K562 (cell line): Measurements from ENCODE around the gene RYR3. TPM values are rescaled to one million over a fixed set of nuclear protein-coding genes. Genes with fewer than 3 reads are reported as not detected.

Source experiments
- ATAC-seq: fragments of 200-7000 bp; cut with Tn5 transposase; 3 replicates; pipeline ENCODE4 v1.9.1; 2020; ENCODE audit warnings: moderate library complexity
- BruUV-seq: library from RNA; stranded (reverse); fragments of 400-500 nt; replicated peaks from 2 replicates; lab custom pipeline; 2021; lab: Mats Ljungman, UMichigan
- CTCF ChIA-PET: fragments of 300-600 bp; formaldehyde crosslinking; extraction: SDS; loops from one replicate; lab custom pipeline; 2021; ENCODE audit warnings: low intra/inter-chr PET ratio; lab: Yijun Ruan, JAX
- POLR2A ChIA-PET: fragments of 300-600, 350-650 bp; sonication (Branson Sonifier 250); formaldehyde crosslinking; extraction: SDS; loops from one replicate; lab custom pipeline; 2021; ENCODE audit warnings: antibody characterized with exemption, inconsistent platforms; lab: Yijun Ruan, JAX
- DNase-seq, 4 experiments: peaks; one replicate each; pipeline versions ENCODE4 v3.0.0 to v3.0.0-alpha.2; 2011 to 2018; ENCODE audit warnings: low spot score in 3 of 4, mixed read lengths in 3 of 4; ENCODE audit errors: extremely low read depth in 1 of 4
- FAIRE-seq: peaks from 2 replicates; lab custom pipeline; 2011; peaks lifted over from hg19 to GRCh38; lab: Jason Lieb, UNC
- H2AFZ ChIP-seq: 2 replicates; pipeline ENCODE4 v1.6.0; 2011; ENCODE audit warnings: low read depth, low read length, control low read depth, inconsistent platforms
- H3K27ac ChIP-seq: fragments of 200-600 bp; 3 replicates; pipeline ENCODE4 v1.8.0; 2011; ENCODE audit warnings: low read depth, mild to moderate bottlenecking, control low read depth, inconsistent platforms, low read length, moderate library complexity, mixed read lengths; ENCODE audit errors: extremely low read depth
- H3K27me3 ChIP-seq, 2 experiments: fragments of 300-600 bp in 1 of 2; 2 replicates in 1 of 2; 3 replicates in 1 of 2; pipeline versions ENCODE4 v1.6.0 to v1.8.0; 2011; ENCODE audit warnings: inconsistent platforms in 2 of 2, low read length in 2 of 2, mild to moderate bottlenecking in 1 of 2, mixed read lengths in 1 of 2, moderate library complexity in 1 of 2; ENCODE audit not compliant: control insufficient read depth in 2 of 2, insufficient read depth in 2 of 2
- H3K36me3 ChIP-seq: fragments of 300-600 bp; 3 replicates; pipeline ENCODE4 v1.8.0; 2011; ENCODE audit warnings: mild to moderate bottlenecking, low read length, inconsistent platforms; ENCODE audit not compliant: control insufficient read depth, insufficient read depth
- H3K4me1 ChIP-seq, 2 experiments: fragments of 200-600 bp in 1 of 2; replicated peaks in 1 of 2; 2 replicates in 1 of 2; 3 replicates in 1 of 2; pipeline versions ENCODE4 v1.5.1 to v1.8.0; 2011; ENCODE audit warnings: inconsistent platforms in 2 of 2, low read length in 2 of 2, mild to moderate bottlenecking in 1 of 2, mixed read lengths in 1 of 2, moderate library complexity in 1 of 2; ENCODE audit not compliant: control insufficient read depth in 2 of 2, insufficient read depth in 2 of 2
- H3K4me2 ChIP-seq: 2 replicates; pipeline ENCODE4 v1.6.1; 2011; ENCODE audit warnings: low read length, control low read depth, inconsistent platforms, mixed read lengths; ENCODE audit not compliant: insufficient read depth
- H3K4me3 ChIP-seq: fragments of 200-600 bp; sonication (generic), shearing (Covaris generic); 2 replicates; pipeline ENCODE4 v1.5.1; 2016; ENCODE audit warnings: control low read depth, inconsistent platforms
- H3K79me2 ChIP-seq: fragments of 200-600 bp; 3 replicates; pipeline ENCODE4 v1.8.0; 2011; ENCODE audit warnings: low read length, inconsistent platforms; ENCODE audit not compliant: control insufficient read depth, insufficient read depth
- H3K9ac ChIP-seq, 2 experiments: 2 replicates each; pipeline versions ENCODE4 v1.6.0 to v1.6.1; 2011; ENCODE audit warnings: low read depth in 2 of 2, low read length in 2 of 2, control low read depth in 1 of 2, inconsistent platforms in 1 of 2, mild to moderate bottlenecking in 1 of 2, mixed read lengths in 1 of 2; ENCODE audit not compliant: insufficient read depth in 1 of 2
- H3K9me1 ChIP-seq: one replicate; pipeline ENCODE4 v1.6.0; 2011; ENCODE audit warnings: inconsistent platforms, mild to moderate bottlenecking, low read length, moderate library complexity; ENCODE audit not compliant: control insufficient read depth, insufficient read depth
- H3K9me3 ChIP-seq: replicated peaks from 2 replicates; pipeline ENCODE4 v1.5.1; 2011; ENCODE audit warnings: low read depth, low read length, inconsistent platforms; ENCODE audit not compliant: control insufficient read depth, insufficient read depth
- H4K20me1 ChIP-seq: replicated peaks from 2 replicates; pipeline ENCODE4 v1.6.1; 2011; ENCODE audit warnings: low read length, inconsistent platforms, mixed read lengths; ENCODE audit not compliant: control insufficient read depth, insufficient read depth
- BCL6 ChIP-seq: fragments of 250-450 bp; sonication (Bioruptor Pico); IDR thresholded peaks from 2 replicates; pipeline ENCODE4 v1.4.0; 2020
- E2F4 ChIP-seq: sonication (generic); formaldehyde crosslinking; IDR thresholded peaks from 2 replicates; pipeline ENCODE4 v1.8.0; 2022; ENCODE audit warnings: mild to moderate bottlenecking, low read depth, missing genetic modification reagents
- FOXA3 ChIP-seq, 2 experiments: fragments of 450-650 bp in 1 of 2; sonication (generic) in 1 of 2; formaldehyde crosslinking; IDR thresholded peaks in 1 of 2; conservative IDR thresholded peaks in 1 of 2; 2 replicates each; pipeline versions ENCODE4 v1.4.0 to v1.8.0; 2020 to 2022; ENCODE audit warnings: mild to moderate bottlenecking in 2 of 2, missing genetic modification reagents in 1 of 2
- MAFG ChIP-seq: fragments of 450-650 bp; conservative IDR thresholded peaks from 2 replicates; pipeline ENCODE4 v1.6.1; 2016; ENCODE audit warnings: missing genetic modification characterization, missing compliant biosample characterization
- MAFK ChIP-seq: IDR thresholded peaks from 2 replicates; pipeline ENCODE4 v1.6.1; 2011; ENCODE audit warnings: low read length, improper control_type of control experiment
- PHB2 ChIP-seq: fragments of 450-650 bp; IDR thresholded peaks from 2 replicates; pipeline ENCODE4 v1.6.1; 2017; ENCODE audit warnings: low read depth
- RUNX1 ChIP-seq: sonication (generic); IDR thresholded peaks from 2 replicates; pipeline ENCODE4 v1.6.1; 2016; ENCODE audit warnings: antibody characterized with exemption, low read depth
- SMAD2 ChIP-seq: fragments of 150-350 bp; IDR thresholded peaks from 2 replicates; pipeline ENCODE4 v1.6.1; 2014; ENCODE audit warnings: low read depth, mild to moderate bottlenecking, low read length
- TCF7 ChIP-seq: sonication (generic); IDR thresholded peaks from 2 replicates; pipeline ENCODE4 v1.6.1; 2016; ENCODE audit warnings: antibody characterized with exemption, borderline replicate concordance
- ZNF232 ChIP-seq: sonication (generic); formaldehyde crosslinking; IDR thresholded peaks from 2 replicates; pipeline ENCODE4 v1.8.0; 2022; ENCODE audit warnings: mild to moderate bottlenecking, missing genetic modification reagents
- ZNF696 ChIP-seq: fragments of 250-450 bp; sonication (Bioruptor Pico); conservative IDR thresholded peaks from 2 replicates; pipeline ENCODE4 v1.4.0; 2020; ENCODE audit warnings: mild to moderate bottlenecking, moderate library complexity
- WGBS: fragments of 100-300 bp; shearing (Covaris generic); methylation state at CpG from one replicate; pipeline ENCODE4 v1.1.6; 2016; ENCODE audit warnings: low coverage, mixed read lengths; ENCODE audit not compliant: insufficient coverage; ENCODE audit errors: missing lambda C conversion rate; 5-methylcytosine and 5-hydroxymethylcytosine counted together
- in situ Hi-C: fragments of 300-500 bp; cut with MboI; formaldehyde crosslinking; loops from 4 replicates; pipeline ENCODE4 v1.15.0; 2018; ENCODE audit warnings: inconsistent platforms, mixed read lengths
- intact Hi-C: fragments of 100-400 bp; cut with micrococcal nuclease; formaldehyde crosslinking; loops from 2 replicates; pipeline ENCODE4 v1.14.2; 2022
- polyA plus RNA-seq, 8 experiments: library from polyadenylated mRNA; depleted of rRNA in 4 of 8; stranded (reverse) in 5 of 8; unstranded in 3 of 8; fragments of >200 nt; fragmentation: Nextera tagmentation in 2 of 8; fragmentation: Illumina TruSeq in 1 of 8; extraction: Ambion mirVana in 2 of 8; extraction: Trizol in 1 of 8; gene quantifications; 2 replicates each; pipeline versions ENCODE4 v1.2.1 to v1.2.3, GENCODE V29; 2011 to 2014; ENCODE audit warnings: inconsistent platforms in 1 of 8, missing spikeins in 1 of 8
- total RNA-seq, 7 experiments: library from RNA; depleted of rRNA in 6 of 7; stranded (reverse); fragments of >200 nt in 6 of 7; fragmentation: Illumina TruSeq in 2 of 7; extraction: Trizol in 2 of 7; gene quantifications; 2 replicates each; pipeline versions ENCODE4 v1.2.1 to v1.2.3, GENCODE V29; 2011 to 2021; ENCODE audit warnings: low replicate concordance in 1 of 7

The RYR3 gene
- total and polyA plus RNA-seq, 9 of the 15 experiments (the other 6 are each of a cell fraction or from before 2014, with no cell fraction given) = 0.04 TPM; not detected in 8

GRCh38 chr15:33693166-33693800, 382.5 kb downstream of the RYR3 start:
- no TSS peak for BruUV-seq
- H3K27ac ChIP-seq = no peak overlapping the region
- no peak for ATAC-seq
- no peak overlapping the region for H3K9ac ChIP-seq
- CTCF ChIA-PET = no interaction called here
- FAIRE-seq = no peak
- 0% methylated on average over 12 of the region's 12 CpGs for WGBS
- TF ChIP-seq E2F4 (CRISPR knock-in tag) (no peak), ZNF232 (CRISPR knock-in tag) (no peak), FOXA3 (CRISPR knock-in tag; conservative IDR thresholded peaks at IDR 0.05 in 1 of 2, IDR thresholded peaks at IDR 0.05 in 1 of 2) (no peak), MAFG (tag) (no peak), PHB2 (no peak), TCF7 (no peak), ZNF696 (no peak), MAFK (no peak), SMAD2 (no peak), BCL6 (no peak), RUNX1 (no peak)
- H4K20me1 ChIP-seq = no peaks in the 10 kb centered on the region
- in situ Hi-C loops (no loop called here), intact Hi-C loops (no loop called here)
- H3K4me2 ChIP-seq = no peak overlapping the region
- H3K27me3 ChIP-seq = peaks cover 0 to 4% of the 10 kb centered on the region in 2 experiments; a peak in 2 of 5 replicates
- no peaks in the 10 kb centered on the region for H3K4me1 ChIP-seq
- H3K9me3 ChIP-seq = no peaks in the 10 kb centered on the region
- POLR2A ChIA-PET = interaction anchor here (0.7 kb wide), 1 partner anchor 147 kb away, joined by 3 read pairs; no protein-coding TSS in a partner anchor
- no peak overlapping the region for H3K4me3 ChIP-seq
- no peak for DNase-seq
- no peaks in the 10 kb centered on the region for H3K36me3 ChIP-seq
- H3K79me2 ChIP-seq = no peaks in the 10 kb centered on the region
- H3K9me1 ChIP-seq = peaks cover 2% of the 10 kb centered on the region
- H2AFZ ChIP-seq = no peak overlapping the region
